Retinal pigment epithelial cell (primary cell): ENCODE measurements around the gene KTN1.

Source experiments
- DNase-seq: peaks from one replicate; pipeline ENCODE4 v3.0.0-alpha.2; 2010; ENCODE audit warnings: low read depth
- H3K4me3 ChIP-seq: 2 replicates; pipeline ENCODE4 v1.5.1; 2011; ENCODE audit warnings: mild to moderate bottlenecking, low read length, control low read depth, moderate library complexity
- TF ChIP-seq, protein P1 (sequence below): conservative IDR thresholded peaks from 2 replicates; pipeline ENCODE4 v1.5.1; 2011; ENCODE audit warnings: low read depth, low read length, control low read depth, inconsistent platforms

Gene KTN1

DNA sequence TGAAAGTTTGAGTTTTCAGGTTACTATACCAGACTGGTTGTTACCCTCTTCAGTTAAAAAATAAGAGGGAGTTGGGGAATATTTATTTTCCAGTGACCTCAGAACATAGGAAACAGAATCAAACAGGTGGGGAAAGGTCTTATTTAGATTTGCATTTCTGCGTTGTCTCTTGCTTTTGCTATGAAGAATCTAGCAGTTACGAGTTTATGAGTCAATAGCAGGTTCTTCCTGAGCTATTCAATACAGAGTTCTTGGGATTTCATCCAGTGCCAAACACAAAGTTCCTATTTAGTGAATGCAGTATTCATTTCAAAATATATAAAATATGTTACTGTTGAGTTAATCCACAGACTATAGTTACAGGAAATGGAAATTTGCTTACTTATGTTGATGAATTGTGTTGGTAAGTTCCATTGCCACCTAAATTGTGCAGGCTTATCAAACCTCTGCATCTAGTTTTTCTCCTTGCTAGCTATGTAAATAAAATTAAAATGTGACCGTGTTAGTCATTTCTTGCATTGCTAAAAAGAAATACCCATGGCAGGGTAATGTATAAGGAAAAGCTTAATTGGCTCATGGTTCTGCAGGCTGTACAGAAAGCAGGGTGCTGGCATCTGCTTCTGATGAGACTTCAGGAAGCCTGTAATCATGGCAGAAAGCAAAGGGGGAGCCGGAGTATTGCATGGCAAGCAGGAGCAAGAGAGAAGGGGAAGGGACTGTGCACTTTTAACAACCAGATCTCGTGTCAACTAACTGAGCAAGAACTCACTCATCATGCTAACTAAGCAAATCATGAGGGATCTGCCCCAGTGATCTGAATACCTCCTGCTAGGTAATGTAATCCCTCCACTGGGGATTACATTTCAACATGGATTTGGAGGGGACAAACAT is 110.2 kb downstream of the KTN1 start:
- no peak overlapping the region for H3K4me3 ChIP-seq
- DNase-seq, result no peak
- TF ChIP-seq, protein P1, sequence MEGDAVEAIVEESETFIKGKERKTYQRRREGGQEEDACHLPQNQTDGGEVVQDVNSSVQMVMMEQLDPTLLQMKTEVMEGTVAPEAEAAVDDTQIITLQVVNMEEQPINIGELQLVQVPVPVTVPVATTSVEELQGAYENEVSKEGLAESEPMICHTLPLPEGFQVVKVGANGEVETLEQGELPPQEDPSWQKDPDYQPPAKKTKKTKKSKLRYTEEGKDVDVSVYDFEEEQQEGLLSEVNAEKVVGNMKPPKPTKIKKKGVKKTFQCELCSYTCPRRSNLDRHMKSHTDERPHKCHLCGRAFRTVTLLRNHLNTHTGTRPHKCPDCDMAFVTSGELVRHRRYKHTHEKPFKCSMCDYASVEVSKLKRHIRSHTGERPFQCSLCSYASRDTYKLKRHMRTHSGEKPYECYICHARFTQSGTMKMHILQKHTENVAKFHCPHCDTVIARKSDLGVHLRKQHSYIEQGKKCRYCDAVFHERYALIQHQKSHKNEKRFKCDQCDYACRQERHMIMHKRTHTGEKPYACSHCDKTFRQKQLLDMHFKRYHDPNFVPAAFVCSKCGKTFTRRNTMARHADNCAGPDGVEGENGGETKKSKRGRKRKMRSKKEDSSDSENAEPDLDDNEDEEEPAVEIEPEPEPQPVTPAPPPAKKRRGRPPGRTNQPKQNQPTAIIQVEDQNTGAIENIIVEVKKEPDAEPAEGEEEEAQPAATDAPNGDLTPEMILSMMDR, result no peak

DNA sequence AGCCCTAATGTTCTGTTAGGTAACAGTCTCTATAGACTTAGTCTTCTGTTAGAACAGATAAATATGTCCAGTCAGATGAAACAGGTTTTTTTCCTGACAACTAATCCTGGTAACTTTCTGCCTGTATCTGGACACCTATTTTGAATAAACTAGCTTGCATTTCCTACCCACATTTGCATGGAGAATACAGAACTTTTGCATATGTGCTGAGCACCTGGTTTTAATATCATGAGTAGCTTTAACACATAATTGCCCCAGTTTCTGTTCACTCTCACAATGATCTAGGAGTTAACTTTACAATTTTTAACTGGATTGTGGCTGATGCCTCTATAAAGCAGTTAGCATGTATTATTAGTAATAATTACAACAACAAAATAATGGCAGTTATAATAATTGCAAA is 111.7 kb downstream of the KTN1 start:
- no peak for DNase-seq
- TF ChIP-seq, protein P1, result no peak
- no peak overlapping the region for H3K4me3 ChIP-seq

DNA sequence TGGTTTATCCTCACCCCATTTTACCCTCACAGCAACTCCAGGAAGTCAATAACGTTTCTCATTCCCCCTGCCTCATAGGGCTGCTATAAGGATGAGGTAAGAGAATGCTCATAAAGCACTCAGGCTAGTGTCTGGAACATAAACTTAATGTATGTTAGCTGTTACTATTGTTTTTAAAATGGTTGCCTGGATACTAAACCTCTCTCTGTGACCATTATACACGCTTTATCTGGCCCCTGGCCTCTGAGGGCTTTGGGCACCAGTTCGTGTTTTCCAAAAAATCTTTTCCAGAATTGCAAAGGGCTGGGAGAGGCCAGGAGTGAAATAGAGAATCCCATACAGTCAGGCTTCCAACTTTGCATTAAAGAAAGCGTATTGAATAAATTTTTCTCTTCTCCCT is 113.9 kb downstream of the KTN1 start:
- H3K4me3 ChIP-seq, result no peak overlapping the region
- no peak for DNase-seq
- TF ChIP-seq, protein P1, result no peak

DNA sequence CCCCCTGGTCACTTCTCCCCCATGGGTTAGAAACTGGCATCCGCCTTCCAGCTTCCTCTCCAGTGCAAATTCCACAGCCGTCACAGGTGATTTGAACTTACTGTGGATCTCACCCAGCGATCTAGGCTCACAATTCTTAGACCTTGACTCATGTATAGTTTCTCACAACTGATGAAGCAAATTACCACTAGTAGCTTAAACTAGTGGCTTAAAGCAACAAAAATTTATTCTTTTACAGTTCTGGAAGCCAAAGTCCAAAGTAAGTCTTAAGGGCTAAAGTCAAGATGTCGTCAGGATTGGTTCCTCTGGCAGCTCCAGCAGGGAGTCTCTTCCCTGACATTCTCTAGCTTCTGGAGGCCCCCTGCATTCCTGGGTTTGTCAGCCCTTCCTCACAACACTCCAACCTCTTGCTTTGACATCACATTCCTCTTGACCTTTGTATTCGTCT is 117.4 kb downstream of the KTN1 start:
- TF ChIP-seq, protein P1, result no peak
- no peak for DNase-seq
- H3K4me3 ChIP-seq, result no peak overlapping the region

DNA sequence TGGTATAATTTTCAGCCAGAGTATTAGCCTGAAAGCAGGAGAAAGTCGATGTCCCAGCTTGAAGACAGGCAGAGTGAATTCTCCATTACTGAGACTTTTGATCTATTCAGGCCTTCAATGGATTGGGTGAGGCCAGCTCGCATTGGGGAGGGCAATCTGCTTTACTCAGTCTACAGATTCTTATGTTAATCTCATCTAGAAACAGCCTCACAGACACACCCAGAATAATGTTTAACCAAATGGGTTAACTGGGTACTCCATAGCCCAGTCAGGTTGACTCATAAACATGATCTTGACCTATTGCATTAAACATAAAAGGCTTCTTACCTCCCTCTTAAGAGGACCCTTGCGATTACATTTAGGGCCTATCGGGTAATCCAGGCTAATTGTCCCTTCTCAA is 118.0 kb downstream of the KTN1 start:
- no peak for DNase-seq
- TF ChIP-seq, protein P1, result no peak
- no peak overlapping the region for H3K4me3 ChIP-seq

DNA sequence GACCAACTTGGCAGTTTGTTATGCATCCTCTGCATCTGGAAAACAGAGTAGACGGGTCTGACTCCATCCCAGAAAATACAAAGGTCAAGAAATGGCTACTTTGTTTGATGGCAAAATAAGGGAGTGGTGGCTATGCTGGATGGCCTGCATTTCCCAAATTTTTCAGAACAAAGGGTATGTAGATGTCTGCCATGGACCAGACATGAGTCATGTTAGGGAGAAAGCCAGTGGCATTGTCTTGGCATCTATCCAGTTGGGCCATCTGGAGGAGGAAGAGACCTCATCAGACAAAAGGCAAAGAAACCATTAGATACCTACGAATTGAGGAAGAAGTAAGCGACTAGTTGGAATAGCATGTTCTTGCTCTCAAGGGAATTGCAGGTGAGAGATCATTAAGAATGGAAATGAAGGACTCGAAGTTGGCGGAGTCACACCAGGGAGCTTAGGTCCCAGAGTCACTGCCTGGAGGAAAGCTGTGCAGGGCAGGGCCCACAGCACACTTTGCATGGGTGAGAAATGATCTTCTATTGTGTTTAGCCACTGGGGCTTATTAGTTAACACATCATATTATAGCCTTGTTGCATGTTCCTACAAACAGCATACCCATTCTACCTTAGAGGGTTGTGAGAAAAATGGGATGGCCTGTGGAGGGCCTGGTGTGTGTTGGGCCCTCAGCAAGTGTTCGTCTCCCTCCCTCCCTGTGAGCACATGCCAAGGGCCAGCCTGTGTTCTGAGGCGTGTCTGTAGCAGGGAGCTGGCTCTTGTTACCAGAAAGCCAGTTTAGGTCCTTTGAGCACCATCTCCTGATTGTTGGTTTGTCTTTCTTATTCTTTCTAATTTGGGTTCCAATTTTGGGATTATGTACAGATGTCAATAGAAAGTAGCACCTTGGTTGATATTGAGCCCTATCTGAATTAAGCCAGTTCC is 119.4 kb downstream of the KTN1 start:
- H3K4me3 ChIP-seq, result no peak overlapping the region
- TF ChIP-seq, protein P1, result no peak
- DNase-seq, result no peak
